H1 (cell line): ENCODE data around the gene RPN2. TPM values are rescaled to one million over a fixed set of nuclear protein-coding genes. Genes with fewer than 3 reads are reported as not detected.

ENCODE experiments used
- CTCF ChIA-PET: fragments of 300-600 bp; sonication (Branson Sonifier 250); formaldehyde crosslinking; loops from one replicate; lab custom pipeline; 2021; ENCODE audit not compliant: partially characterized antibody; lab: Charles Lee
- POLR2A ChIA-PET: fragments of 300-600 bp; sonication (Branson Sonifier 250); formaldehyde crosslinking; loops from one replicate; lab custom pipeline; 2021; ENCODE audit warnings: inconsistent platforms; ENCODE audit not compliant: partially characterized antibody; lab: Charles Lee
- DNase-seq, 2 experiments: peaks; one replicate each; pipeline versions ENCODE4 v3.0.0 to v3.0.0-alpha.2; 2010 to 2022; ENCODE audit warnings: low spot score in 2 of 2, low read depth in 1 of 2, mixed read lengths in 1 of 2
- FAIRE-seq: peaks from 2 replicates; lab custom pipeline; 2011; peaks lifted over from hg19 to GRCh38; lab: Jason Lieb, UNC
- H2AFZ ChIP-seq: 2 replicates; pipeline ENCODE4 v1.8.1; 2012; ENCODE audit warnings: low read length, inconsistent platforms
- H2AK5ac ChIP-seq: 2 replicates; pipeline ENCODE4 v1.6.1; 2013; ENCODE audit warnings: low read depth, low read length
- H2BK120ac ChIP-seq: replicated peaks from 2 replicates; pipeline ENCODE3; 2013; ENCODE audit warnings: low read depth, low read length, inconsistent platforms
- H2BK12ac ChIP-seq: 2 replicates; pipeline ENCODE4 v1.6.1; 2013; ENCODE audit warnings: low read depth, low read length
- H2BK15ac ChIP-seq: 2 replicates; pipeline ENCODE4 v1.6.1; 2013; ENCODE audit warnings: low read length
- H2BK20ac ChIP-seq: 2 replicates; pipeline ENCODE4 v1.6.1; 2013; ENCODE audit warnings: low read length
- H2BK5ac ChIP-seq: 2 replicates; pipeline ENCODE4 v1.6.1; 2013; ENCODE audit warnings: low read depth, low read length
- H3K14ac ChIP-seq: 2 replicates; pipeline ENCODE4 v1.6.1; 2013; ENCODE audit warnings: inconsistent platforms; ENCODE audit not compliant: insufficient read length
- H3K18ac ChIP-seq: 2 replicates; pipeline ENCODE4 v1.6.1; 2013; ENCODE audit warnings: low read length; ENCODE audit errors: extremely low read depth
- H3K23ac ChIP-seq: 2 replicates; pipeline ENCODE4 v1.6.1; 2013; ENCODE audit warnings: inconsistent platforms; ENCODE audit not compliant: insufficient read length
- H3K23me2 ChIP-seq: 2 replicates; pipeline ENCODE4 v1.6.1; 2013; ENCODE audit warnings: low read depth, low read length
- H3K27ac ChIP-seq: 2 replicates; pipeline ENCODE4 v1.6.1; 2011; ENCODE audit warnings: low read depth, low read length, inconsistent platforms
- H3K27me3 ChIP-seq, 4 experiments: replicated peaks in 1 of 4; 1 replicate in 1 of 4; 2 replicates in 3 of 4; pipeline versions ENCODE4 v1.6.1 to v1.8.1; 2011 to 2013; ENCODE audit warnings: low read length in 3 of 4, mild to moderate bottlenecking in 3 of 4, inconsistent platforms in 2 of 4, mixed read lengths in 2 of 4, moderate library complexity in 1 of 4; ENCODE audit not compliant: control insufficient read depth in 3 of 4, insufficient read depth in 3 of 4; ENCODE audit errors: extremely low read depth in 1 of 4
- H3K36me3 ChIP-seq, 4 experiments: 2 replicates each; pipeline versions ENCODE4 v1.6.1 to v1.8.1; 2011 to 2013; ENCODE audit warnings: mild to moderate bottlenecking in 4 of 4, low read length in 3 of 4, moderate library complexity in 2 of 4, control low read depth in 1 of 4, inconsistent platforms in 1 of 4; ENCODE audit not compliant: insufficient read depth in 4 of 4, control insufficient read depth in 2 of 4
- H3K4ac ChIP-seq: replicated peaks from 2 replicates; pipeline ENCODE3; 2013; ENCODE audit warnings: low read length, low read depth, mixed read lengths, inconsistent platforms; ENCODE audit not compliant: insufficient read length
- H3K4me1 ChIP-seq, 4 experiments: replicated peaks in 1 of 4; 1 replicate in 1 of 4; 2 replicates in 3 of 4; pipeline versions ENCODE4 v1.6.1 to v1.8.1; 2011 to 2013; ENCODE audit warnings: low read length in 3 of 4, inconsistent platforms in 2 of 4, mixed read lengths in 1 of 4; ENCODE audit not compliant: insufficient read depth in 4 of 4, control insufficient read depth in 3 of 4
- H3K4me2 ChIP-seq, 2 experiments: 2 replicates each; pipeline versions ENCODE4 v1.6.1 to v1.8.1; 2011 to 2013; ENCODE audit warnings: low read depth in 2 of 2, low read length in 2 of 2, control low read depth in 1 of 2, inconsistent platforms in 1 of 2, mild to moderate bottlenecking in 1 of 2; ENCODE audit not compliant: insufficient read depth in 1 of 2
- H3K4me3 ChIP-seq, 4 experiments: fragments of 200-600, 300-600 bp in 1 of 4; sonication (generic), shearing (Covaris generic), sonication (Bioruptor Twin) in 1 of 4; 2 replicates each; pipeline versions ENCODE4 v1.5.1 to v1.8.1; 2011 to 2016; ENCODE audit warnings: low read length in 4 of 4, low read depth in 3 of 4, control low read depth in 2 of 4, inconsistent platforms in 2 of 4, mild to moderate bottlenecking in 2 of 4, mixed read lengths in 1 of 4, moderate library complexity in 1 of 4; ENCODE audit not compliant: insufficient read depth in 2 of 4; ENCODE audit errors: extremely low read depth in 1 of 4
- H3K56ac ChIP-seq: replicated peaks from 2 replicates; pipeline ENCODE3; 2013; ENCODE audit warnings: low read depth, mild to moderate bottlenecking, mixed read lengths, low read length, inconsistent platforms; ENCODE audit not compliant: insufficient read length
- H3K79me1 ChIP-seq: 2 replicates; pipeline ENCODE4 v1.6.1; 2013; ENCODE audit warnings: low read depth, low read length, control low read depth
- H3K79me2 ChIP-seq, 2 experiments: 2 replicates each; pipeline versions ENCODE4 v1.6.1 to v1.8.1; 2012 to 2013; ENCODE audit warnings: low read length in 2 of 2, mild to moderate bottlenecking in 2 of 2, inconsistent platforms in 1 of 2; ENCODE audit not compliant: insufficient read depth in 2 of 2, control insufficient read depth in 1 of 2
- H3K9ac ChIP-seq, 4 experiments: replicated peaks in 1 of 4; 1 replicate in 1 of 4; 2 replicates in 3 of 4; pipeline versions ENCODE4 v1.6.1 to v1.8.1; 2011 to 2013; ENCODE audit warnings: low read depth in 3 of 4, low read length in 3 of 4, control low read depth in 2 of 4, mild to moderate bottlenecking in 2 of 4, moderate library complexity in 2 of 4, inconsistent platforms in 1 of 4; ENCODE audit errors: extremely low read depth in 1 of 4
- H3K9me3 ChIP-seq, 2 experiments: 2 replicates each; pipeline versions ENCODE4 v1.6.1 to v1.8.1; 2012 to 2013; ENCODE audit warnings: mild to moderate bottlenecking in 2 of 2, moderate library complexity in 2 of 2, control low read depth in 1 of 2, inconsistent platforms in 1 of 2, low read depth in 1 of 2, low read length in 1 of 2, mixed read lengths in 1 of 2; ENCODE audit not compliant: insufficient read depth in 2 of 2
- H4K20me1 ChIP-seq, 2 experiments: replicated peaks in 1 of 2; 2 replicates each; pipeline versions ENCODE3 to v1.8.1; 2011 to 2013; ENCODE audit warnings: inconsistent platforms in 2 of 2, low read length in 2 of 2, mild to moderate bottlenecking in 1 of 2; ENCODE audit not compliant: insufficient read depth in 2 of 2, control insufficient read depth in 1 of 2
- H4K5ac ChIP-seq: 2 replicates; pipeline ENCODE4 v1.6.1; 2013; ENCODE audit warnings: low read length, low read depth, mixed read lengths, inconsistent platforms; ENCODE audit not compliant: insufficient read length
- H4K8ac ChIP-seq: 2 replicates; pipeline ENCODE4 v1.8.0; 2013; ENCODE audit warnings: mild to moderate bottlenecking, moderate library complexity, low read length, inconsistent platforms; ENCODE audit not compliant: insufficient read depth; ENCODE audit errors: extremely low read depth
- H4K91ac ChIP-seq: replicated peaks from 2 replicates; pipeline ENCODE3; 2013; ENCODE audit warnings: low read length, mixed read lengths, inconsistent platforms; ENCODE audit not compliant: insufficient read length
- CBX8 ChIP-seq: fragments of 300-800, 300-1000 bp; sonication (generic); IDR thresholded peaks from 2 replicates; pipeline ENCODE4 v1.7.1; 2016; ENCODE audit warnings: low read depth, low read length, borderline replicate concordance
- CEBPB ChIP-seq: IDR thresholded peaks from 2 replicates; pipeline ENCODE4 v1.6.1; 2012; ENCODE audit warnings: low read depth, low read length
- CTBP2 ChIP-seq: IDR thresholded peaks from 2 replicates; pipeline ENCODE4 v1.7.0; 2011; ENCODE audit warnings: borderline replicate concordance, mild to moderate bottlenecking, moderate library complexity, mixed read lengths, low read length; ENCODE audit not compliant: insufficient read depth, insufficient read length
- FOSL1 ChIP-seq: IDR thresholded peaks from 2 replicates; pipeline ENCODE4 v1.6.1; 2011; ENCODE audit warnings: mild to moderate bottlenecking, low read depth, low read length, moderate library complexity; ENCODE audit not compliant: insufficient read depth
- GABPA ChIP-seq: IDR thresholded peaks from 2 replicates; pipeline ENCODE4 v1.6.1; 2011; ENCODE audit warnings: mild to moderate bottlenecking, low read length, moderate library complexity, borderline replicate concordance; ENCODE audit not compliant: insufficient read depth
- KDM4A ChIP-seq: IDR thresholded peaks from one replicate; pipeline ENCODE4 v1.7.1; 2012; ENCODE audit warnings: low read depth, mild to moderate bottlenecking, moderate library complexity, low read length, inconsistent platforms; ENCODE audit not compliant: severe bottlenecking
- NANOG ChIP-seq: IDR thresholded peaks from 2 replicates; pipeline ENCODE4 v1.6.1; 2011; ENCODE audit warnings: low read length, low read depth, mild to moderate bottlenecking, inconsistent platforms; ENCODE audit not compliant: insufficient read depth, poor library complexity, severe bottlenecking
- RBBP5 ChIP-seq: IDR thresholded peaks from 2 replicates; pipeline ENCODE4 v1.7.1; 2012; ENCODE audit warnings: low read depth, mild to moderate bottlenecking, inconsistent platforms, low read length, moderate library complexity, borderline replicate concordance
- RNF2 ChIP-seq: fragments of 200-900, 300-1000 bp; sonication (generic); IDR thresholded peaks from 2 replicates; pipeline ENCODE4 v1.7.1; 2016; ENCODE audit warnings: borderline replicate concordance, low read depth, mild to moderate bottlenecking, antibody characterized with exemption, low read length; ENCODE audit not compliant: poor library complexity, severe bottlenecking; ENCODE audit errors: missing control alignments
- SP1 ChIP-seq: IDR thresholded peaks from 2 replicates; pipeline ENCODE4 v1.6.1; 2011; ENCODE audit warnings: low read depth, low read length
- SUZ12 ChIP-seq: fragments of 200-600 bp; sonication (generic); IDR thresholded peaks from 2 replicates; pipeline ENCODE4 v1.6.1; 2012; ENCODE audit warnings: mild to moderate bottlenecking, inconsistent platforms, low read length, moderate library complexity, mixed read lengths
- TBP ChIP-seq: IDR thresholded peaks from 2 replicates; pipeline ENCODE4 v1.6.1; 2011; ENCODE audit warnings: low read depth, low read length, improper control_type of control experiment
- WGBS, 2 experiments: shearing (Covaris generic) in 1 of 2; methylation state at CpG; one replicate each; pipeline versions ENCODE4 v1.1.6 to v1.1.7; 2013 to 2015; ENCODE audit warnings: low lambda C conversion rate in 2 of 2, mixed read lengths in 2 of 2, inconsistent platforms in 1 of 2, low coverage in 1 of 2, missing lambda C conversion rate in 1 of 2; ENCODE audit not compliant: insufficient replicate concordance in 2 of 2, insufficient coverage in 1 of 2, insufficient read length in 1 of 2; ENCODE audit errors: extremely low coverage in 1 of 2, missing lambda C conversion rate in 1 of 2; 5-methylcytosine and 5-hydroxymethylcytosine counted together
- polyA plus RNA-seq, 7 experiments: library from polyadenylated mRNA; depleted of rRNA in 3 of 7; stranded (reverse) in 5 of 7; unstranded in 2 of 7; fragments of >200 nt in 5 of 7; fragments of 200-250 nt in 2 of 7; gene quantifications; 1 replicate in 5 of 7; 2 replicates in 1 of 7; 4 replicates in 1 of 7; pipeline versions ENCODE4 v1.2.1 to v1.2.3, GENCODE V29; 2011 to 2013; ENCODE audit warnings: missing spikeins in 2 of 7, mixed read lengths in 2 of 7
- total RNA-seq: library from RNA; stranded (reverse); fragmentation: NEBNext Ultra II Directional; extraction: Animal tissue kit (Norgen Biotek cat#: 25700); gene quantifications from 2 replicates; pipeline ENCODE4 v1.2.1, GENCODE V29; 2021

RPN2 gene
- total and polyA plus RNA-seq, 2 of the 8 experiments (the other 6 are each of a cell fraction or from before 2014, with no cell fraction given) = 236 to 379 TPM

DNA sequence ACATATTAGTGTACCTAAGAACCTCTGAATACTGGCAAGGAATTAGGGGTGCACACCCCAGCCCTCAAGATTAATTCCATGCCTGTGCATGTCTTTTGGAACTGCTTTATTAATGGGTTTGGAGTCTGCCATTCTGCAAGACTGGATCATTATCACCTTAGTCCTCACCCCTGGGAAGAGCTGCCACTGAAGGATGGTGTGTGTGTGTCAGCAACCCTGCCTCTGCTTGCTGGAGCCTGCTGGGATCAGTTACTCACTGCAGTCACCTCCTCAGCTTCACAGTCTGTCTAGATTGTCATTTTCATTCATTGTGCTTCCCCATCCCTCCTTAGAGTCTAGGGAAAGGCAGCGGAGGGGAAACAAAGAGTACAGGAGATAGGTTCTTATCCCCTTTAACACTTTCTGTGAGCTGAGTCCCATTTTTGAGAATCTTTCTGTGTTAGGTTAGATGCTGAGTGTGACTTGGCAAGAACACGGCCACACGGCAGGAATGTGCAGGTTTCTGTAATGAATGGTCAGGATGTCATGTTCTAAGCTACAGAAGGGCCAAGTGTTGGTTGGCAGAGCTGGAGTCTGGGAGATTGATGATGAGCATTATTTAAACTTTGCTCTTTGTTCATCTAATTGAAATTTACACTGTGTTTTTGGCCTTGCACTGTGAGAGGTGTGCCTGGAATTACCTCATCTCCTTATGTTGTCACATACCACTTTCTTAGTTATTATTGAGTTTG lies 61.4 kb downstream of the RPN2 start:
- Histone ChIP-seq H2AFZ (no peak overlapping the region), H3K56ac (no peak overlapping the region), H2BK20ac (no peak overlapping the region), H2AK5ac (no peak overlapping the region), H3K36me3 (peaks cover 25 to 87% (median 66%) of the 10 kb centered on the region in 4 experiments; a peak in 7 of 8 replicates), H3K23me2 (no peaks in the 10 kb centered on the region), H2BK120ac (no peak overlapping the region), H4K5ac (no peak overlapping the region), H2BK15ac (no peak overlapping the region), H3K27ac (no peak overlapping the region), H4K8ac (no peak overlapping the region), H3K4ac (no peak overlapping the region), H3K79me1 (no peaks in the 10 kb centered on the region), H3K14ac (no peak overlapping the region), H3K9me3 (no peaks in the 10 kb centered on the region), H3K23ac (no peak overlapping the region), H3K27me3 (no peaks in the 10 kb centered on the region), H3K4me3 (no peak overlapping the region), H3K9ac (no peak overlapping the region), H3K79me2 (no peaks in the 10 kb centered on the region), H4K20me1 (peaks cover 0 to 2% of the 10 kb centered on the region in 2 experiments), H4K91ac (no peak overlapping the region), H2BK12ac (no peak overlapping the region), H3K18ac (no peak overlapping the region), H3K4me2 (no peak overlapping the region), H2BK5ac (no peak overlapping the region), H3K4me1 (peaks cover 5 to 9% (median 7%) of the 10 kb centered on the region in 4 experiments; a peak in 6 of 7 replicates)
- WGBS, 2 experiments = 96% methylated on average over 3 of the region's 3 CpGs; no CpG with 5 or more reads in 1 of the 2 experiments
- ChIA-PET CTCF (interaction anchor here (1.0 to 5.9 kb wide), 4 partner anchors 9 to 48 kb away, joined by 3 to 21 read pairs (median 6); no protein-coding TSS in a partner anchor), POLR2A (interaction anchor here (1.3 to 1.9 kb wide), 2 partner anchors 11 to 20 kb away, joined by 4 to 7 read pairs; no protein-coding TSS in a partner anchor)
- DNase-seq (no peak), FAIRE-seq (no peak)
- no peak for TF ChIP-seq SUZ12
- TF ChIP-seq NANOG = no peak
- TF ChIP-seq CBX8 = no peak
- TF ChIP-seq RBBP5 = no peak
- TF ChIP-seq SP1 = no peak
- TF ChIP-seq GABPA = no peak
- TF ChIP-seq KDM4A = no peak
- no peak for TF ChIP-seq TBP
- no peak for TF ChIP-seq RNF2
- TF ChIP-seq CTBP2 = no peak
- no peak for TF ChIP-seq CEBPB
- no peak for TF ChIP-seq FOSL1
